Right atrium auricular region (tissue), 2 donors: ENCODE data around the gene HOMER1. TPM values are rescaled to one million over a fixed set of nuclear protein-coding genes. Genes with fewer than 3 reads are reported as not detected.
A peak's percentile ranks its signal among the peaks of the same experiment; 100 is the strongest.

Experiments used
- DNase-seq: peaks from one replicate; pipeline ENCODE4 v3.0.0-alpha.2; 2019; ENCODE audit warnings: low spot score
- H3K27ac ChIP-seq, 2 donors: fragments of 200-600 bp; sonication (generic); 1 replicate in 1 of 2; 2 replicates in 1 of 2; pipeline ENCODE4 v1.5.1; 2016 to 2019
- H3K27me3 ChIP-seq, 2 donors: fragments of 200-600 bp; sonication (generic); one replicate each; pipeline versions ENCODE4 v1.5.1 to v1.6.0; 2017 to 2019
- H3K36me3 ChIP-seq: fragments of 200-600 bp; sonication (generic); one replicate; pipeline ENCODE4 v1.5.1; 2016
- H3K4me1 ChIP-seq, 2 donors: fragments of 200-600 bp; sonication (generic); one replicate each; pipeline versions ENCODE4 v1.5.1 to v1.6.0; 2017 to 2019
- H3K4me3 ChIP-seq, 2 donors: fragments of 200-600 bp; sonication (generic); 1 replicate in 1 of 2; 2 replicates in 1 of 2; pipeline ENCODE4 v1.5.1; 2017 to 2019; ENCODE audit warnings: mild to moderate bottlenecking in 1 of 2, moderate library complexity in 1 of 2
- H3K9me3 ChIP-seq, 2 donors: fragments of 200-600 bp; sonication (generic); one replicate each; pipeline ENCODE4 v1.5.1; 2019
- CTCF ChIP-seq, 2 donors: fragments of 200-600 bp; sonication (generic); IDR thresholded peaks; one replicate each; pipeline ENCODE4 v1.5.1; 2019; ENCODE audit warnings: antibody characterized with exemption in 2 of 2
- total RNA-seq, 2 donors: library from RNA; depleted of rRNA; stranded (reverse); fragments of >200 nt; gene quantifications; one replicate each; pipeline ENCODE4 v1.1.0, GENCODE V29; 2016

The HOMER1 gene
- total RNA-seq, 2 donors from 2014 or later, result 30.1 to 31.4 TPM

GRCh38 chr5:79509244-79509885 lies 4.6 kb downstream of the HOMER1 start:
- H3K27ac ChIP-seq, result peak overlapping the region; percentile 98 to 99
- peaks cover 0 to 21% of the 10 kb centered on the region in 2 donors for H3K4me1 ChIP-seq
- H3K9me3 ChIP-seq, result no peaks in the 10 kb centered on the region
- no peaks in the 10 kb centered on the region for H3K36me3 ChIP-seq
- TF ChIP-seq CTCF (IDR thresholded peaks at IDR 0.05), result no peak
- DNase-seq, result no peak
- no peaks in the 10 kb centered on the region for H3K27me3 ChIP-seq
- peak overlapping the region; percentile 5 to 90 for H3K4me3 ChIP-seq

GRCh38 chr5:79508794-79509193 lies 5.1 kb downstream of the HOMER1 start:
- Histone ChIP-seq H3K4me1 (peaks cover 0 to 21% of the 10 kb centered on the region in 2 donors), H3K4me3 (peak overlapping the region; percentile 3 to 5), H3K27ac (peak overlapping the region; percentile 98 to 99), H3K27me3 (no peaks in the 10 kb centered on the region), H3K9me3 (no peaks in the 10 kb centered on the region), H3K36me3 (no peaks in the 10 kb centered on the region)
- no peak for DNase-seq
- TF ChIP-seq CTCF (IDR thresholded peaks at IDR 0.05), result no peak

GRCh38 chr5:79508354-79508753 lies 5.6 kb downstream of the HOMER1 start:
- H3K27ac ChIP-seq, result peak overlapping the region; percentile 98 to 99
- H3K27me3 ChIP-seq, result no peaks in the 10 kb centered on the region
- no peaks in the 10 kb centered on the region for H3K9me3 ChIP-seq
- peak overlapping the region in 1 of 2 donors; percentile 3 for H3K4me3 ChIP-seq
- no peak for DNase-seq
- TF ChIP-seq CTCF (IDR thresholded peaks at IDR 0.05), result no peak
- no peaks in the 10 kb centered on the region for H3K36me3 ChIP-seq
- peaks cover 0 to 20% of the 10 kb centered on the region in 2 donors for H3K4me1 ChIP-seq

- H3K9me3 ChIP-seq, result no peaks in the 10 kb centered on the region
- no peak for TF ChIP-seq CTCF (IDR thresholded peaks at IDR 0.05)
- DNase-seq, result no peak
- H3K27me3 ChIP-seq, result no peaks in the 10 kb centered on the region
- no peaks in the 10 kb centered on the region for H3K36me3 ChIP-seq
- peaks cover 0 to 13% of the 10 kb centered on the region in 2 donors for H3K4me1 ChIP-seq
- H3K4me3 ChIP-seq, result no peak overlapping the region
- H3K27ac ChIP-seq, result peak overlapping the region; percentile 98 to 99
Observed at GRCh38 chr5:79507251-79508205, 6.4 kb downstream of the HOMER1 start.

- DNase-seq, result no peak
- Histone ChIP-seq H3K4me1 (peaks cover 0 to 12% of the 10 kb centered on the region in 2 donors), H3K27me3 (no peaks in the 10 kb centered on the region), H3K27ac (no peak overlapping the region), H3K36me3 (no peaks in the 10 kb centered on the region), H3K4me3 (no peak overlapping the region), H3K9me3 (no peaks in the 10 kb centered on the region)
- TF ChIP-seq CTCF (IDR thresholded peaks at IDR 0.05), result no peak
Observed at GRCh38 chr5:79505138-79505537, 8.8 kb downstream of the HOMER1 start.
